K562 (cell line): Measurements from ENCODE around the gene SLC24A4. TPM values are rescaled to one million over a fixed set of nuclear protein-coding genes. Genes with fewer than 3 reads are reported as not detected.

ENCODE experiments used
- ATAC-seq: fragments of 200-7000 bp; cut with Tn5 transposase; 3 replicates; pipeline ENCODE4 v1.9.1; 2020; ENCODE audit warnings: moderate library complexity
- BruUV-seq: library from RNA; stranded (reverse); fragments of 400-500 nt; replicated peaks from 2 replicates; lab custom pipeline; 2021; lab: Mats Ljungman, UMichigan
- CTCF ChIA-PET: fragments of 300-600 bp; formaldehyde crosslinking; extraction: SDS; loops from one replicate; lab custom pipeline; 2021; ENCODE audit warnings: low intra/inter-chr PET ratio; lab: Yijun Ruan, JAX
- POLR2A ChIA-PET: fragments of 300-600, 350-650 bp; sonication (Branson Sonifier 250); formaldehyde crosslinking; extraction: SDS; loops from one replicate; lab custom pipeline; 2021; ENCODE audit warnings: antibody characterized with exemption, inconsistent platforms; lab: Yijun Ruan, JAX
- DNase-seq, 4 experiments: peaks; one replicate each; pipeline versions ENCODE4 v3.0.0 to v3.0.0-alpha.2; 2011 to 2018; ENCODE audit warnings: low spot score in 3 of 4, mixed read lengths in 3 of 4; ENCODE audit errors: extremely low read depth in 1 of 4
- FAIRE-seq: peaks from 2 replicates; lab custom pipeline; 2011; peaks lifted over from hg19 to GRCh38; lab: Jason Lieb, UNC
- H2AFZ ChIP-seq: 2 replicates; pipeline ENCODE4 v1.6.0; 2011; ENCODE audit warnings: low read depth, low read length, control low read depth, inconsistent platforms
- H3K27ac ChIP-seq: fragments of 200-600 bp; 3 replicates; pipeline ENCODE4 v1.8.0; 2011; ENCODE audit warnings: low read depth, mild to moderate bottlenecking, control low read depth, inconsistent platforms, low read length, moderate library complexity, mixed read lengths; ENCODE audit errors: extremely low read depth
- H3K27me3 ChIP-seq, 2 experiments: fragments of 300-600 bp in 1 of 2; 2 replicates in 1 of 2; 3 replicates in 1 of 2; pipeline versions ENCODE4 v1.6.0 to v1.8.0; 2011; ENCODE audit warnings: inconsistent platforms in 2 of 2, low read length in 2 of 2, mild to moderate bottlenecking in 1 of 2, mixed read lengths in 1 of 2, moderate library complexity in 1 of 2; ENCODE audit not compliant: control insufficient read depth in 2 of 2, insufficient read depth in 2 of 2
- H3K36me3 ChIP-seq: fragments of 300-600 bp; 3 replicates; pipeline ENCODE4 v1.8.0; 2011; ENCODE audit warnings: mild to moderate bottlenecking, low read length, inconsistent platforms; ENCODE audit not compliant: control insufficient read depth, insufficient read depth
- H3K4me1 ChIP-seq, 2 experiments: fragments of 200-600 bp in 1 of 2; replicated peaks in 1 of 2; 2 replicates in 1 of 2; 3 replicates in 1 of 2; pipeline versions ENCODE4 v1.5.1 to v1.8.0; 2011; ENCODE audit warnings: inconsistent platforms in 2 of 2, low read length in 2 of 2, mild to moderate bottlenecking in 1 of 2, mixed read lengths in 1 of 2, moderate library complexity in 1 of 2; ENCODE audit not compliant: control insufficient read depth in 2 of 2, insufficient read depth in 2 of 2
- H3K4me2 ChIP-seq: 2 replicates; pipeline ENCODE4 v1.6.1; 2011; ENCODE audit warnings: low read length, control low read depth, inconsistent platforms, mixed read lengths; ENCODE audit not compliant: insufficient read depth
- H3K4me3 ChIP-seq: fragments of 200-600 bp; sonication (generic), shearing (Covaris generic); 2 replicates; pipeline ENCODE4 v1.5.1; 2016; ENCODE audit warnings: control low read depth, inconsistent platforms
- H3K79me2 ChIP-seq: fragments of 200-600 bp; 3 replicates; pipeline ENCODE4 v1.8.0; 2011; ENCODE audit warnings: low read length, inconsistent platforms; ENCODE audit not compliant: control insufficient read depth, insufficient read depth
- H3K9ac ChIP-seq, 2 experiments: 2 replicates each; pipeline versions ENCODE4 v1.6.0 to v1.6.1; 2011; ENCODE audit warnings: low read depth in 2 of 2, low read length in 2 of 2, control low read depth in 1 of 2, inconsistent platforms in 1 of 2, mild to moderate bottlenecking in 1 of 2, mixed read lengths in 1 of 2; ENCODE audit not compliant: insufficient read depth in 1 of 2
- H3K9me1 ChIP-seq: one replicate; pipeline ENCODE4 v1.6.0; 2011; ENCODE audit warnings: inconsistent platforms, mild to moderate bottlenecking, low read length, moderate library complexity; ENCODE audit not compliant: control insufficient read depth, insufficient read depth
- H3K9me3 ChIP-seq: replicated peaks from 2 replicates; pipeline ENCODE4 v1.5.1; 2011; ENCODE audit warnings: low read depth, low read length, inconsistent platforms; ENCODE audit not compliant: control insufficient read depth, insufficient read depth
- H4K20me1 ChIP-seq: replicated peaks from 2 replicates; pipeline ENCODE4 v1.6.1; 2011; ENCODE audit warnings: low read length, inconsistent platforms, mixed read lengths; ENCODE audit not compliant: control insufficient read depth, insufficient read depth
- ASH1L ChIP-seq: fragments of 450-650 bp; IDR thresholded peaks from 2 replicates; pipeline ENCODE4 v1.6.1; 2018; ENCODE audit warnings: borderline replicate concordance, mild to moderate bottlenecking, low read depth; ENCODE audit not compliant: partially characterized antibody
- CREM ChIP-seq: IDR thresholded peaks from 2 replicates; pipeline ENCODE4 v1.6.1; 2014; ENCODE audit warnings: antibody characterized with exemption, low read depth
- CTCF ChIP-seq, 3 experiments: IDR thresholded peaks in 2 of 3; conservative IDR thresholded peaks in 1 of 3; 2 replicates each; pipeline ENCODE4 v1.5.1; 2011 to 2012; ENCODE audit warnings: low read length in 3 of 3, mild to moderate bottlenecking in 3 of 3, control low read depth in 2 of 3, improper control_type of control experiment in 1 of 3, inconsistent platforms in 1 of 3, low read depth in 1 of 3, mixed read lengths in 1 of 3, moderate library complexity in 1 of 3; ENCODE audit not compliant: insufficient read depth in 2 of 3
- ETV5 ChIP-seq: sonication (generic); formaldehyde crosslinking; IDR thresholded peaks from 2 replicates; pipeline ENCODE4 v1.4.0; 2020; ENCODE audit warnings: low read depth, mild to moderate bottlenecking, missing genetic modification reagents
- HMG20B ChIP-seq: fragments of 250-450 bp; sonication (Bioruptor Pico); IDR thresholded peaks from 2 replicates; pipeline ENCODE4 v1.5.0; 2021; ENCODE audit warnings: mild to moderate bottlenecking
- HNRNPUL1 ChIP-seq: fragments of 200-400 bp; formaldehyde crosslinking; IDR thresholded peaks from 2 replicates; pipeline ENCODE4 v1.6.1; 2017; ENCODE audit warnings: low read length
- MXI1 ChIP-seq: IDR thresholded peaks from 2 replicates; pipeline ENCODE4 v1.6.1; 2011; ENCODE audit warnings: low read depth, mild to moderate bottlenecking, improper control_type of control experiment, low read length
- MYBL2 ChIP-seq, 2 experiments: fragments of 450-650 bp in 1 of 2; sonication (generic) in 1 of 2; formaldehyde crosslinking in 1 of 2; IDR thresholded peaks; 2 replicates each; pipeline versions ENCODE4 v1.6.1 to v1.8.1; 2017 to 2022; ENCODE audit warnings: borderline replicate concordance in 1 of 2, inconsistent platforms in 1 of 2, low read depth in 1 of 2, mild to moderate bottlenecking in 1 of 2, missing genetic modification reagents in 1 of 2, moderate library complexity in 1 of 2
- NCOA4 ChIP-seq: fragments of 450-650 bp; IDR thresholded peaks from 2 replicates; pipeline ENCODE4 v1.6.1; 2018; ENCODE audit warnings: mild to moderate bottlenecking; ENCODE audit not compliant: partially characterized antibody
- NFXL1 ChIP-seq: fragments of 450-650 bp; formaldehyde crosslinking; IDR thresholded peaks from 2 replicates; pipeline ENCODE4 v1.4.0; 2021; ENCODE audit warnings: mild to moderate bottlenecking
- NR2F6 ChIP-seq: fragments of 450-650 bp; formaldehyde crosslinking; IDR thresholded peaks from 2 replicates; pipeline ENCODE4 v1.4.0; 2020; ENCODE audit warnings: mild to moderate bottlenecking
- PCBP1 ChIP-seq: fragments of 200-400 bp; formaldehyde crosslinking; IDR thresholded peaks from 2 replicates; pipeline ENCODE4 v1.6.1; 2018; ENCODE audit warnings: mild to moderate bottlenecking, low read depth, low read length; ENCODE audit not compliant: poor library complexity, severe bottlenecking
- PRPF4 ChIP-seq: fragments of 200-400 bp; formaldehyde crosslinking; IDR thresholded peaks from one replicate; pipeline ENCODE4 v1.6.1; 2017; ENCODE audit warnings: low read length, low read depth, mild to moderate bottlenecking; ENCODE audit not compliant: insufficient read depth, poor library complexity, severe bottlenecking
- RBM14 ChIP-seq: fragments of 200-400 bp; formaldehyde crosslinking; IDR thresholded peaks from 2 replicates; pipeline ENCODE4 v1.6.1; 2018; ENCODE audit warnings: low read depth, mild to moderate bottlenecking, low read length, moderate library complexity, borderline replicate concordance; ENCODE audit not compliant: insufficient read depth
- RBM15 ChIP-seq: fragments of 200-400 bp; formaldehyde crosslinking; IDR thresholded peaks from 2 replicates; pipeline ENCODE4 v1.6.1; 2018; ENCODE audit warnings: mild to moderate bottlenecking, low read length, moderate library complexity; ENCODE audit not compliant: insufficient read depth
- SOX6 ChIP-seq: fragments of 450-650 bp; IDR thresholded peaks from 2 replicates; pipeline ENCODE4 v1.6.1; 2014; ENCODE audit warnings: mild to moderate bottlenecking
- STAT5B ChIP-seq: fragments of 250-450 bp; sonication (Bioruptor Pico); IDR thresholded peaks from 2 replicates; pipeline ENCODE4 v1.8.0; 2021; ENCODE audit warnings: mild to moderate bottlenecking, inconsistent platforms
- ZNF140 ChIP-seq: fragments of 250-450 bp; sonication (Bioruptor Pico); IDR thresholded peaks from 2 replicates; pipeline ENCODE4 v1.8.0; 2021; ENCODE audit warnings: moderate library complexity, mild to moderate bottlenecking, inconsistent platforms
- ZNF165 ChIP-seq: fragments of 250-450 bp; sonication (Bioruptor Pico); IDR thresholded peaks from 2 replicates; pipeline ENCODE4 v1.4.0; 2020; ENCODE audit warnings: borderline replicate concordance
- WGBS: fragments of 100-300 bp; shearing (Covaris generic); methylation state at CpG from one replicate; pipeline ENCODE4 v1.1.6; 2016; ENCODE audit warnings: low coverage, mixed read lengths; ENCODE audit not compliant: insufficient coverage; ENCODE audit errors: missing lambda C conversion rate; 5-methylcytosine and 5-hydroxymethylcytosine counted together
- in situ Hi-C: fragments of 300-500 bp; cut with MboI; formaldehyde crosslinking; loops from 4 replicates; pipeline ENCODE4 v1.15.0; 2018; ENCODE audit warnings: inconsistent platforms, mixed read lengths
- intact Hi-C: fragments of 100-400 bp; cut with micrococcal nuclease; formaldehyde crosslinking; loops from 2 replicates; pipeline ENCODE4 v1.14.2; 2022
- polyA plus RNA-seq, 8 experiments: library from polyadenylated mRNA; depleted of rRNA in 4 of 8; stranded (reverse) in 5 of 8; unstranded in 3 of 8; fragments of >200 nt; fragmentation: Nextera tagmentation in 2 of 8; fragmentation: Illumina TruSeq in 1 of 8; extraction: Ambion mirVana in 2 of 8; extraction: Trizol in 1 of 8; gene quantifications; 2 replicates each; pipeline versions ENCODE4 v1.2.1 to v1.2.3, GENCODE V29; 2011 to 2014; ENCODE audit warnings: inconsistent platforms in 1 of 8, missing spikeins in 1 of 8
- total RNA-seq, 7 experiments: library from RNA; depleted of rRNA in 6 of 7; stranded (reverse); fragments of >200 nt in 6 of 7; fragmentation: Illumina TruSeq in 2 of 7; extraction: Trizol in 2 of 7; gene quantifications; 2 replicates each; pipeline versions ENCODE4 v1.2.1 to v1.2.3, GENCODE V29; 2011 to 2021; ENCODE audit warnings: low replicate concordance in 1 of 7

The SLC24A4 gene
- total and polyA plus RNA-seq, 9 of the 15 experiments (the other 6 are each of a cell fraction or from before 2014, with no cell fraction given): not detected

DNA sequence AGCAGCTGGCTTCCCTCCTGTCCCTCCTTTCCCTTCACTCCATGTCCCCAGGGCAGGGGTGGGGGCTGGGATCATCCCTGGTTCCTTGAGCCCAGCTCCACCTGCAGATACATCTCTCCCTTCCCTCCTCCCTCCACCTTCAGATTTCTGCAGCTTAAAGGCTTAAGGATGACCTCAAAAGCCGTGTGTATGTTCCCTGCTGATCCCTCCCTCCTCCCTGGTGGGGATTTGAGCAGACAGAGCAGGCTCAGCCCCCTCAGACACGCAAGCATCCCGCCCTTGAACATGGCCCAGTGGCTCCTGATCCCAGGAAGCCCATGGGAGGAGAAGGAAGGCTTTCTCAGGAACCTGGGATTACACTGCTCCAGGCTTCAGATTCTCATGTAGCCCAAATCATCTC, 107.7 kb downstream of the SLC24A4 start (continued):
- no peak for TF ChIP-seq HNRNPUL1
- TF ChIP-seq CREM: no peak
- TF ChIP-seq NFXL1: no peak
- TF ChIP-seq PRPF4: no peak
- no peak for TF ChIP-seq MXI1
- TF ChIP-seq NCOA4: no peak

GRCh38 chr14:92431199-92431725, 108.3 kb downstream of the SLC24A4 start:
- 0% methylated on average over 9 of the region's 11 CpGs for WGBS
- BruUV-seq: no TSS peak
- no peak for ATAC-seq
- Histone ChIP-seq H3K27me3 (peaks cover 0 to 19% of the 10 kb centered on the region in 2 experiments; a peak in 2 of 5 replicates), H3K79me2 (no peaks in the 10 kb centered on the region), H3K4me2 (no peak overlapping the region), H3K9me1 (no peaks in the 10 kb centered on the region), H3K9me3 (no peaks in the 10 kb centered on the region), H3K36me3 (no peaks in the 10 kb centered on the region), H3K4me1 (no peaks in the 10 kb centered on the region), H4K20me1 (no peaks in the 10 kb centered on the region), H3K9ac (no peak overlapping the region), H3K27ac (no peak overlapping the region), H2AFZ (no peak overlapping the region), H3K4me3 (no peak overlapping the region)
- POLR2A ChIA-PET: interaction anchor here (0.6 kb wide), 1 partner anchor 338 kb away, joined by 3 read pairs; no protein-coding TSS in a partner anchor
- no peak for TF ChIP-seq MYBL2 (IDR thresholded peaks at IDR 0.05; ENCODE audit: low read depth)
- TF ChIP-seq MYBL2 (CRISPR knock-in tag; IDR thresholded peaks at IDR 0.05; ENCODE audit: borderline replicate concordance): no peak
- TF ChIP-seq ASH1L: no peak
- no peak for TF ChIP-seq PCBP1
- no peak for TF ChIP-seq RBM15
- TF ChIP-seq ZNF165 (CRISPR knock-in tag): no peak
- no peak for TF ChIP-seq STAT5B (CRISPR knock-in tag)
- no peak for TF ChIP-seq RBM14
- TF ChIP-seq SOX6: no peak
- no peak for TF ChIP-seq ETV5 (CRISPR knock-in tag)
- TF ChIP-seq NR2F6 (CRISPR knock-in tag): no peak
- TF ChIP-seq ZNF140: no peak
- no peak for TF ChIP-seq HMG20B (CRISPR knock-in tag)
- no peak for TF ChIP-seq CTCF (IDR thresholded peaks at IDR 0.05 in 2 of 3, conservative IDR thresholded peaks at IDR 0.05 in 1 of 3; ENCODE audit: insufficient read depth in 2 of 3, low read depth in 1 of 3, low read length in 3 of 3)
- no peak for DNase-seq
- in situ Hi-C loops: no loop called here
- no peak for FAIRE-seq
- CTCF ChIA-PET: no interaction called here
- intact Hi-C loops: no loop called here
